Measurements from ENCODE around the gene NF1.

DNA sequence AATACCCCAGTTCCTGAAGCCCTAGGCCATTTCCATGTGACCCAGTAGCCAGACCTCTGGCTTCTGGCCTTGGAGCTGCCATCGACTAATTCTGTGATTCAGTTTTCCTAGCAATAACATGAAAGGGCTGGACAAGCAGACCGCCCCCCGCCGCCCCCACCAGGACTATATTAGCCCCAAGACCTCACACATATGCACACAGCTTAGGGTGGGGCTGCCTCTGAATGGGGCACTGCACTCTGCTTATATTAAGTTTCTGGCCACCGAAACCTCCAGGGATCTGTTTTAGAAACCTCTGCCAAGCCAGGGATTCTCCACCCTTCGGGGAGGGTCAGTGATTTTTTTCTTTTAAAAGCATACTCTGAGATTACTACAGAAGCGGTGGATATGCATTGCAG is 299.0 kb downstream of the NF1 start:
- TF ChIP-seq, protein P1, sequence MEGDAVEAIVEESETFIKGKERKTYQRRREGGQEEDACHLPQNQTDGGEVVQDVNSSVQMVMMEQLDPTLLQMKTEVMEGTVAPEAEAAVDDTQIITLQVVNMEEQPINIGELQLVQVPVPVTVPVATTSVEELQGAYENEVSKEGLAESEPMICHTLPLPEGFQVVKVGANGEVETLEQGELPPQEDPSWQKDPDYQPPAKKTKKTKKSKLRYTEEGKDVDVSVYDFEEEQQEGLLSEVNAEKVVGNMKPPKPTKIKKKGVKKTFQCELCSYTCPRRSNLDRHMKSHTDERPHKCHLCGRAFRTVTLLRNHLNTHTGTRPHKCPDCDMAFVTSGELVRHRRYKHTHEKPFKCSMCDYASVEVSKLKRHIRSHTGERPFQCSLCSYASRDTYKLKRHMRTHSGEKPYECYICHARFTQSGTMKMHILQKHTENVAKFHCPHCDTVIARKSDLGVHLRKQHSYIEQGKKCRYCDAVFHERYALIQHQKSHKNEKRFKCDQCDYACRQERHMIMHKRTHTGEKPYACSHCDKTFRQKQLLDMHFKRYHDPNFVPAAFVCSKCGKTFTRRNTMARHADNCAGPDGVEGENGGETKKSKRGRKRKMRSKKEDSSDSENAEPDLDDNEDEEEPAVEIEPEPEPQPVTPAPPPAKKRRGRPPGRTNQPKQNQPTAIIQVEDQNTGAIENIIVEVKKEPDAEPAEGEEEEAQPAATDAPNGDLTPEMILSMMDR (conservative IDR thresholded peaks at IDR 0.05; ENCODE audit: low read depth, low read length): no peak
- no peak for TF ChIP-seq EZH2phosphoT487 (IDR thresholded peaks at IDR 0.05; ENCODE audit: borderline replicate concordance, low read length)

Data from PC-3 (cell line).